GM23338 (cell line): ENCODE data around the gene C1orf198. TPM values are rescaled to one million over a fixed set of nuclear protein-coding genes. Genes with fewer than 3 reads are reported as not detected.

Experiments
- ATAC-seq: fragments of 200-7000 bp; cut with Tn5 transposase; 3 replicates; pipeline ENCODE4 v1.9.1; 2020
- DNase-seq: peaks from one replicate; pipeline ENCODE4 v3.0.0-alpha.2; 2015; ENCODE audit warnings: low spot score
- H2AFZ ChIP-seq: fragments of 200-600 bp; sonication (generic); 2 replicates; pipeline ENCODE4 v1.8.0; 2016; ENCODE audit warnings: antibody characterized with exemption, mild to moderate bottlenecking, moderate library complexity
- H3F3A ChIP-seq: fragments of 200-600 bp; sonication (generic); replicated peaks from 2 replicates; pipeline ENCODE4 v1.8.0; 2017; ENCODE audit warnings: antibody characterized with exemption, mixed run types, low read depth
- H3K27ac ChIP-seq: fragments of 200-600 bp; sonication (generic); 2 replicates; pipeline ENCODE4 v1.6.1; 2016; ENCODE audit warnings: low read depth
- H3K27me3 ChIP-seq: fragments of 200-600 bp; sonication (generic); 2 replicates; pipeline ENCODE4 v1.8.0; 2016; ENCODE audit warnings: mild to moderate bottlenecking, mixed run types, moderate library complexity; ENCODE audit not compliant: insufficient read depth
- H3K36me3 ChIP-seq: fragments of 200-600 bp; sonication (generic); 2 replicates; pipeline ENCODE4 v1.8.0; 2016; ENCODE audit warnings: mild to moderate bottlenecking; ENCODE audit not compliant: insufficient read depth
- H3K4me1 ChIP-seq: fragments of 200-600 bp; sonication (generic); 2 replicates; pipeline ENCODE4 v1.8.0; 2016; ENCODE audit warnings: mild to moderate bottlenecking, moderate library complexity; ENCODE audit not compliant: insufficient read depth
- H3K4me2 ChIP-seq: fragments of 200-600 bp; sonication (generic); 2 replicates; pipeline ENCODE4 v1.7.1; 2017; ENCODE audit warnings: mixed run types
- H3K4me3 ChIP-seq: fragments of 200-600 bp; sonication (generic); 2 replicates; pipeline ENCODE4 v1.6.1; 2016; ENCODE audit warnings: mixed run types
- H3K79me2 ChIP-seq: fragments of 200-600 bp; sonication (generic); replicated peaks from 2 replicates; pipeline ENCODE4 v1.8.0; 2017; ENCODE audit warnings: mild to moderate bottlenecking; ENCODE audit not compliant: insufficient read depth
- H3K9me2 ChIP-seq: fragments of 200-600 bp; sonication (generic); 2 replicates; pipeline ENCODE4 v1.8.0; 2017; ENCODE audit not compliant: insufficient read depth
- H4K20me1 ChIP-seq: fragments of 200-600 bp; sonication (generic); replicated peaks from 2 replicates; pipeline ENCODE4 v1.8.0; 2017; ENCODE audit warnings: mild to moderate bottlenecking; ENCODE audit not compliant: insufficient read depth
- H3K27ac Mint-ChIP-seq: 2 replicates; pipeline ENCODE4 v1.8.0; 2020; ENCODE audit warnings: inconsistent platforms, mild to moderate bottlenecking, moderate library complexity, mixed read lengths
- H3K27me3 Mint-ChIP-seq: 3 replicates; pipeline ENCODE4 v1.8.0; 2022; ENCODE audit warnings: low read depth, mild to moderate bottlenecking, moderate library complexity, mixed read lengths, inconsistent platforms; ENCODE audit not compliant: insufficient read depth, poor library complexity
- H3K36me3 Mint-ChIP-seq: 3 replicates; pipeline ENCODE4 v1.8.0; 2021; ENCODE audit warnings: low read depth, mild to moderate bottlenecking, inconsistent platforms, moderate library complexity, mixed read lengths
- H3K4me1 Mint-ChIP-seq: 3 replicates; pipeline ENCODE4 v1.8.0; 2020; ENCODE audit warnings: mild to moderate bottlenecking, inconsistent platforms, mixed read lengths
- H3K4me3 Mint-ChIP-seq: 3 replicates; pipeline ENCODE4 v1.8.0; 2021; ENCODE audit warnings: moderate library complexity, mild to moderate bottlenecking, inconsistent platforms, mixed read lengths
- H3K9me3 Mint-ChIP-seq: 3 replicates; pipeline ENCODE4 v1.8.0; 2020; ENCODE audit warnings: moderate library complexity, mild to moderate bottlenecking, inconsistent platforms, mixed read lengths
- JUNB ChIP-seq: IDR thresholded peaks from one replicate; pipeline ENCODE4 v1.6.1; 2016; ENCODE audit warnings: antibody characterized with exemption; ENCODE audit not compliant: unreplicated experiment
- ZNF462 ChIP-seq: fragments of 250-450 bp; sonication (Bioruptor Pico); IDR thresholded peaks from 2 replicates; pipeline ENCODE4 v1.5.0; 2020; ENCODE audit warnings: mild to moderate bottlenecking, moderate library complexity
- polyA plus RNA-seq: library from polyadenylated mRNA; unstranded; fragments of >200 nt; fragmentation: Nextera tagmentation; extraction: Ambion mirVana; gene quantifications from 2 replicates; pipeline ENCODE4 v1.2.1, GENCODE V29; 2016
- total RNA-seq: library from RNA; depleted of rRNA; stranded (reverse); fragments of >200 nt; shearing (Covaris generic); gene quantifications from 2 replicates; pipeline ENCODE4 v1.2.3, GENCODE V29; 2014
- TF ChIP-seq, protein P1 (sequence below), 2 experiments: fragments of 200-600 bp in 1 of 2; sonication (generic) in 1 of 2; conservative IDR thresholded peaks; 2 replicates each; pipeline versions ENCODE4 v1.5.1 to v1.6.1; 2016 to 2017; ENCODE audit warnings: antibody characterized with exemption in 2 of 2, low read depth in 2 of 2, mild to moderate bottlenecking in 2 of 2, moderate library complexity in 1 of 2
- TF ChIP-seq, protein P2 (sequence below): IDR thresholded peaks from 2 replicates; pipeline ENCODE4 v1.6.1; 2016; ENCODE audit warnings: antibody characterized with exemption

Gene C1orf198
- total and polyA plus RNA-seq, 2 experiments from 2014 or later: 14.9 to 46.6 TPM

- no peak for TF ChIP-seq ZNF462 (CRISPR knock-in tag)
Measured at GRCh38 chr1:230816018-230816417, 52.3 kb downstream of the C1orf198 start (continued).

DNA sequence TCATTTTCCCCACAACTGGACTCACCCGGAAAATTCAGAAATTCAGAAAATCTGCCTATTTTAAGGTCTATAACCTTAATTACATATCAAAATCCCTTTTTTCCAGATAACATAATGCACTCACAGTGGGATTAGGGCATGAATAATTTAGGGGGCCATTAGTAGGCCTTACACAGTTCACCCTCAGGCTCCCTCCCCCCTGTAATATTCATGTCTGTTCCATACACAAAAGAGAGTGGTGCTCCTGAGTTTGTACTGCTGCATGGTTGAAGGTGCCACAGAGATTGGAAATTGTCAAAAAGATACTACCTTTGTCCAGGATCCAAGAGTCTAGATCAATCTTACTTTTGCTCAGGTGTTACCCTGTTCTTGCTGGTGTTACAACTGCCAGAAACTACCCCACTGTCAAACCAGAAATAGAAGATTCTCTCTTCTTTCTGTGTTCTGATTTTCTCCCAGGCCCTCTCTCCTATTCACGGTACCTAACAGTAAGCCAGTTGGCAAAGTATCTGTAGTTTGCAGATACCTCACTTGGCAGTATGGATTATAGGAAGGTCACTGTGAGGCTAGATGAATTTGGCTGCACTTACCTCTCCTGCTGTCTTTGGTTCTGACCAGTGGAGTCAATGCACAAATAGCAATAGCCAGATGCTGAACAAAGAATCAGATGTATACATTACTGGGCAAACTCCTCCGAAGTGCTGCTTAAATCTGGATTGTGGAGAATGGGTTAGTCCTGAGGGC, 53.2 kb downstream of the C1orf198 start:
- no peak overlapping the region for H3K27ac Mint-ChIP-seq

More for the DNA sequence above, 53.2 kb downstream of the C1orf198 start:
- Histone ChIP-seq H3K79me2 (no peaks in the 10 kb centered on the region), H4K20me1 (no peaks in the 10 kb centered on the region), H2AFZ (no peak overlapping the region), H3K27me3 (no peaks in the 10 kb centered on the region), H3K4me2 (no peak overlapping the region), H3K4me1 (no peaks in the 10 kb centered on the region), H3K36me3 (no peaks in the 10 kb centered on the region), H3K9me2 (no peaks in the 10 kb centered on the region; the same call in 1 of the 2 replicates), H3K4me3 (no peak overlapping the region), H3F3A (no peaks in the 10 kb centered on the region), H3K27ac (no peak overlapping the region)
- DNase-seq (no peak), ATAC-seq (no peak)
- Mint-ChIP-seq H3K4me3 (no peak overlapping the region), H3K36me3 (no peaks in the 10 kb centered on the region), H3K4me1 (no peaks in the 10 kb centered on the region), H3K27me3 (peaks cover 2% of the 10 kb centered on the region), H3K9me3 (peaks cover 13% of the 10 kb centered on the region)
- TF ChIP-seq, protein P1, sequence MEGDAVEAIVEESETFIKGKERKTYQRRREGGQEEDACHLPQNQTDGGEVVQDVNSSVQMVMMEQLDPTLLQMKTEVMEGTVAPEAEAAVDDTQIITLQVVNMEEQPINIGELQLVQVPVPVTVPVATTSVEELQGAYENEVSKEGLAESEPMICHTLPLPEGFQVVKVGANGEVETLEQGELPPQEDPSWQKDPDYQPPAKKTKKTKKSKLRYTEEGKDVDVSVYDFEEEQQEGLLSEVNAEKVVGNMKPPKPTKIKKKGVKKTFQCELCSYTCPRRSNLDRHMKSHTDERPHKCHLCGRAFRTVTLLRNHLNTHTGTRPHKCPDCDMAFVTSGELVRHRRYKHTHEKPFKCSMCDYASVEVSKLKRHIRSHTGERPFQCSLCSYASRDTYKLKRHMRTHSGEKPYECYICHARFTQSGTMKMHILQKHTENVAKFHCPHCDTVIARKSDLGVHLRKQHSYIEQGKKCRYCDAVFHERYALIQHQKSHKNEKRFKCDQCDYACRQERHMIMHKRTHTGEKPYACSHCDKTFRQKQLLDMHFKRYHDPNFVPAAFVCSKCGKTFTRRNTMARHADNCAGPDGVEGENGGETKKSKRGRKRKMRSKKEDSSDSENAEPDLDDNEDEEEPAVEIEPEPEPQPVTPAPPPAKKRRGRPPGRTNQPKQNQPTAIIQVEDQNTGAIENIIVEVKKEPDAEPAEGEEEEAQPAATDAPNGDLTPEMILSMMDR (conservative IDR thresholded peaks at IDR 0.05; ENCODE audit: low read depth in 2 of 2): no peak
- no peak for TF ChIP-seq JUNB
- TF ChIP-seq, protein P2, sequence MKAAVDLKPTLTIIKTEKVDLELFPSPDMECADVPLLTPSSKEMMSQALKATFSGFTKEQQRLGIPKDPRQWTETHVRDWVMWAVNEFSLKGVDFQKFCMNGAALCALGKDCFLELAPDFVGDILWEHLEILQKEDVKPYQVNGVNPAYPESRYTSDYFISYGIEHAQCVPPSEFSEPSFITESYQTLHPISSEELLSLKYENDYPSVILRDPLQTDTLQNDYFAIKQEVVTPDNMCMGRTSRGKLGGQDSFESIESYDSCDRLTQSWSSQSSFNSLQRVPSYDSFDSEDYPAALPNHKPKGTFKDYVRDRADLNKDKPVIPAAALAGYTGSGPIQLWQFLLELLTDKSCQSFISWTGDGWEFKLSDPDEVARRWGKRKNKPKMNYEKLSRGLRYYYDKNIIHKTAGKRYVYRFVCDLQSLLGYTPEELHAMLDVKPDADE: no peak
